Hepatocyte (in vitro differentiated cells): ENCODE data around the gene PTTG1. TPM values are rescaled to one million over a fixed set of nuclear protein-coding genes. Genes with fewer than 3 reads are reported as not detected.

ENCODE experiments used
- DNase-seq: peaks from one replicate; pipeline ENCODE4 v3.0.0-alpha.2; 2016; ENCODE audit warnings: low spot score
- H2AFZ ChIP-seq: fragments of 200-600 bp; sonication (generic); 2 replicates; pipeline ENCODE4 v1.6.0; 2016; ENCODE audit warnings: antibody characterized with exemption, mild to moderate bottlenecking
- H3K27ac ChIP-seq: fragments of 200-600 bp; sonication (generic); 2 replicates; pipeline ENCODE4 v1.5.1; 2016; ENCODE audit warnings: mild to moderate bottlenecking
- H3K27me3 ChIP-seq: fragments of 200-600 bp; sonication (generic); 2 replicates; pipeline ENCODE4 v1.6.1; 2016
- H3K36me3 ChIP-seq: fragments of 200-600 bp; sonication (generic); replicated peaks from 2 replicates; pipeline ENCODE4 v1.5.1; 2016; ENCODE audit warnings: low read depth; ENCODE audit not compliant: insufficient read depth
- H3K4me1 ChIP-seq: fragments of 200-600 bp; sonication (generic); 2 replicates; pipeline ENCODE4 v1.5.1; 2016; ENCODE audit warnings: mild to moderate bottlenecking, moderate library complexity; ENCODE audit not compliant: insufficient read depth
- H3K4me2 ChIP-seq: fragments of 200-600 bp; sonication (generic); 2 replicates; pipeline ENCODE4 v1.6.0; 2016
- H3K4me3 ChIP-seq: fragments of 200-600 bp; sonication (generic); 2 replicates; pipeline ENCODE4 v1.5.1; 2016; ENCODE audit warnings: mild to moderate bottlenecking
- H3K79me2 ChIP-seq: fragments of 200-600 bp; sonication (generic); 2 replicates; pipeline ENCODE4 v1.6.0; 2017; ENCODE audit warnings: mild to moderate bottlenecking
- H3K9me2 ChIP-seq: fragments of 200-600 bp; sonication (generic); replicated peaks from 2 replicates; pipeline ENCODE4 v1.6.0; 2017; ENCODE audit warnings: mild to moderate bottlenecking; ENCODE audit not compliant: insufficient read depth
- H3K9me3 ChIP-seq: fragments of 200-600 bp; sonication (generic); 2 replicates; pipeline ENCODE4 v1.5.1; 2016; ENCODE audit warnings: low read depth, mild to moderate bottlenecking
- H4K20me1 ChIP-seq: fragments of 200-600 bp; sonication (generic); 2 replicates; pipeline ENCODE4 v1.6.0; 2016; ENCODE audit warnings: mild to moderate bottlenecking; ENCODE audit not compliant: insufficient read depth, poor library complexity, severe bottlenecking
- EZH2 ChIP-seq: fragments of 200-600 bp; sonication (generic); IDR thresholded peaks from 2 replicates; pipeline ENCODE4 v1.6.1; 2016; ENCODE audit warnings: antibody characterized with exemption, mild to moderate bottlenecking, borderline replicate concordance
- EZH2phosphoT487 ChIP-seq: fragments of 200-600 bp; sonication (generic); IDR thresholded peaks from one replicate; pipeline ENCODE4 v1.6.1; 2018; ENCODE audit warnings: antibody characterized with exemption, mild to moderate bottlenecking, low read depth, moderate library complexity; ENCODE audit not compliant: unreplicated experiment, severe bottlenecking
- WGBS: methylation state at CpG from one replicate; pipeline ENCODE4 v1.1.6; 2016; ENCODE audit warnings: low lambda C conversion rate; ENCODE audit errors: missing lambda C conversion rate; 5-methylcytosine and 5-hydroxymethylcytosine counted together
- polyA plus RNA-seq: library from polyadenylated mRNA; unstranded; fragments of >200 nt; fragmentation: Nextera tagmentation; extraction: Ambion mirVana; gene quantifications from 2 replicates; pipeline ENCODE4 v1.2.1, GENCODE V29; 2016
- total RNA-seq: library from RNA; depleted of rRNA; stranded (reverse); fragments of >200 nt; gene quantifications from 2 replicates; pipeline ENCODE4 v1.2.3, GENCODE V29; 2014
- TF ChIP-seq, protein P1 (sequence below): fragments of 200-600 bp; sonication (generic); IDR thresholded peaks from 2 replicates; pipeline ENCODE4 v1.5.1; 2016; ENCODE audit warnings: antibody characterized with exemption, mild to moderate bottlenecking; ENCODE audit not compliant: poor library complexity

The PTTG1 gene
- total and polyA plus RNA-seq, 2 experiments from 2014 or later, result 18.8 to 49.2 TPM

DNA sequence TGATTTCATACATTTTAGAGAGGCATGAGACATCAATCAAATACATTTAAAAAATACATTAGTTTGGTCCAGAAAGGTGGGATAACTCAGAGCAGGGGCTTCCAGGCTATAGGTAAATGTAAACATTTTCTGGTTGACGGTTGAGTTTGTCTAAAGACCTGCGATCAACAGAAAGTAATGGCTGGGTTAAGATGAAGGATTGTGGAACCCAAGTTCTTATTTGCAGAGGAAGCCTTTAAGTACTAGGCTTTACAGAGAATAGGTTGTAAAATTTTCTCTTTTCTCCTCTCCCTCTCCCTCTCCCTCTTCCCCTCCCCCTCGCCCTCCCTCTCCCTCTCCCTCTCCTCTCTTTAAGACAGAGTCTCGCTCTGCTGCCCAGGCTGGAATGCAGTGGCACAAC lies 50.8 kb downstream of the PTTG1 start:
- 76% methylated on average over 3 of the region's 4 CpGs for WGBS
- no peak for DNase-seq
- TF ChIP-seq EZH2phosphoT487 (no peak), EZH2 (no peak)
- TF ChIP-seq, protein P1, sequence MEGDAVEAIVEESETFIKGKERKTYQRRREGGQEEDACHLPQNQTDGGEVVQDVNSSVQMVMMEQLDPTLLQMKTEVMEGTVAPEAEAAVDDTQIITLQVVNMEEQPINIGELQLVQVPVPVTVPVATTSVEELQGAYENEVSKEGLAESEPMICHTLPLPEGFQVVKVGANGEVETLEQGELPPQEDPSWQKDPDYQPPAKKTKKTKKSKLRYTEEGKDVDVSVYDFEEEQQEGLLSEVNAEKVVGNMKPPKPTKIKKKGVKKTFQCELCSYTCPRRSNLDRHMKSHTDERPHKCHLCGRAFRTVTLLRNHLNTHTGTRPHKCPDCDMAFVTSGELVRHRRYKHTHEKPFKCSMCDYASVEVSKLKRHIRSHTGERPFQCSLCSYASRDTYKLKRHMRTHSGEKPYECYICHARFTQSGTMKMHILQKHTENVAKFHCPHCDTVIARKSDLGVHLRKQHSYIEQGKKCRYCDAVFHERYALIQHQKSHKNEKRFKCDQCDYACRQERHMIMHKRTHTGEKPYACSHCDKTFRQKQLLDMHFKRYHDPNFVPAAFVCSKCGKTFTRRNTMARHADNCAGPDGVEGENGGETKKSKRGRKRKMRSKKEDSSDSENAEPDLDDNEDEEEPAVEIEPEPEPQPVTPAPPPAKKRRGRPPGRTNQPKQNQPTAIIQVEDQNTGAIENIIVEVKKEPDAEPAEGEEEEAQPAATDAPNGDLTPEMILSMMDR, result no peak
- Histone ChIP-seq H3K4me1 (peaks cover 31% of the 10 kb centered on the region), H3K36me3 (no peaks in the 10 kb centered on the region), H3K27me3 (no peaks in the 10 kb centered on the region), H4K20me1 (no peaks in the 10 kb centered on the region), H3K27ac (no peak overlapping the region), H3K4me2 (no peak overlapping the region), H2AFZ (no peak overlapping the region), H3K4me3 (no peak overlapping the region), H3K9me3 (no peaks in the 10 kb centered on the region), H3K9me2 (no peaks in the 10 kb centered on the region), H3K79me2 (no peaks in the 10 kb centered on the region)

DNA sequence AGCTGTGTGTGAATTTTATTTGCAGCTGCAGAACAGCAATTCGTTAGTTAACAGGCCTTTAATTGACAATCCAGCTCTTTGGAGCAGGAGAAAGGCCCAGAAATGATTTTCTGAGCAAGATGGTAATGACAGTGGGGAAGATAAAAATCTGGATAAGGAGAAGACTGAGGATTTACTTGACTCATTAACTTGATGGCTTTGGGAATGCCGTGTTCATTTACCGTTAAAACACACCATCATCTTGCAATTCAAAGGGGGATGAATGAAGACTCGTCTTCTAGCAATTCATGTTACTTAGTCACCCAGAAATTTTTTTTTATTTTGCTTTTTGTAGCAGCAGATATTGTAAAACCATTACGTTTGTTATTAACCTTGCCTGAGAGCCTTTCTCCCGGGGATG lies 52.0 kb downstream of the PTTG1 start:
- Histone ChIP-seq H3K36me3 (no peaks in the 10 kb centered on the region), H2AFZ (no peak overlapping the region), H4K20me1 (no peaks in the 10 kb centered on the region), H3K9me3 (no peaks in the 10 kb centered on the region), H3K27me3 (no peaks in the 10 kb centered on the region), H3K4me1 (peaks cover 30% of the 10 kb centered on the region), H3K9me2 (no peaks in the 10 kb centered on the region), H3K79me2 (no peaks in the 10 kb centered on the region), H3K27ac (no peak overlapping the region), H3K4me3 (no peak overlapping the region), H3K4me2 (no peak overlapping the region)
- no peak for TF ChIP-seq EZH2phosphoT487
- TF ChIP-seq EZH2, result no peak
- TF ChIP-seq, protein P1, result no peak
- no peak for DNase-seq
- WGBS, result 77% methylated on average over 6 of the region's 6 CpGs

DNA sequence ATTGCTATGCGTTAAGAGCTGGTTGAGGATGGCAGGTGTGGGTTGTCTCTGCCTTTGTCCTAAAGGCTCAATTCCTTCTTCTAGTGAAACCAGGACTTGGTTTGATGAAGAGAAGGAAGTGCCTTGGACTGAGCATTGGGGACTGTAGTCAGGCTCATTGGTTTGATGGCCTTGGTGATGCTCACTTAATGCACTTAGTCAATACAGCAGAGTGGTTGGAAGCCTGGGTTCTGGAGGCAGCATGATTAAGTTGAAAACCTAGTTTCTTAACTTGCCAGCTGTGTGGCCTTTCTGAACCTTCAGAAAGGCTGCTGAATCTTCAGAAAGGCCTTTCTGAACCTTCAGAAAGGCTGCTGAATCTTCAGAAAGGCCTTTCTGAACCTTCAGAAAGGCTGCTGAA lies 52.4 kb downstream of the PTTG1 start:
- TF ChIP-seq EZH2phosphoT487 (no peak), EZH2 (no peak)
- TF ChIP-seq, protein P1, result no peak
- Histone ChIP-seq H3K4me2 (no peak overlapping the region), H3K9me3 (no peaks in the 10 kb centered on the region), H3K9me2 (no peaks in the 10 kb centered on the region), H2AFZ (no peak overlapping the region), H3K27ac (no peak overlapping the region), H3K4me1 (peaks cover 30% of the 10 kb centered on the region), H3K4me3 (no peak overlapping the region), H3K36me3 (no peaks in the 10 kb centered on the region), H3K27me3 (no peaks in the 10 kb centered on the region), H3K79me2 (no peaks in the 10 kb centered on the region), H4K20me1 (no peaks in the 10 kb centered on the region)
- DNase-seq, result no peak
- 82% methylated on average over 1 of the region's 1 CpG for WGBS
